HEK293 (cell line): ENCODE measurements around the gene OST4.
A peak's percentile ranks its signal among the peaks of the same experiment; 100 is the strongest.

ENCODE experiments used
- AEBP2 ChIP-seq: fragments of 450-650 bp; formaldehyde crosslinking; IDR thresholded peaks from 2 replicates; pipeline ENCODE4 v1.5.1; 2016; ENCODE audit warnings: missing biosample characterization, missing genetic modification characterization, borderline replicate concordance
- ATF2 ChIP-seq: fragments of 450-650 bp; formaldehyde crosslinking; IDR thresholded peaks from 2 replicates; pipeline ENCODE4 v1.5.1; 2016; ENCODE audit warnings: missing biosample characterization, missing genetic modification characterization, low read depth
- BCL11B ChIP-seq: fragments of 450-650 bp; formaldehyde crosslinking; IDR thresholded peaks from 2 replicates; pipeline ENCODE4 v1.5.1; 2016; ENCODE audit warnings: low read depth, missing biosample characterization, missing genetic modification characterization
- HIC1 ChIP-seq: fragments of 450-650 bp; formaldehyde crosslinking; IDR thresholded peaks from 2 replicates; pipeline ENCODE4 v1.5.1; 2016; ENCODE audit warnings: missing biosample characterization, missing genetic modification characterization
- KLF1 ChIP-seq: fragments of 450-650 bp; formaldehyde crosslinking; IDR thresholded peaks from 2 replicates; pipeline ENCODE4 v1.5.1; 2016; ENCODE audit warnings: missing biosample characterization, missing genetic modification characterization
- MEIS1 ChIP-seq: sonication (generic); formaldehyde crosslinking; IDR thresholded peaks from 2 replicates; pipeline ENCODE4 v1.8.1; 2022; ENCODE audit warnings: missing genetic modification reagents, mild to moderate bottlenecking, borderline replicate concordance
- OSR2 ChIP-seq: fragments of 450-650 bp; formaldehyde crosslinking; IDR thresholded peaks from 2 replicates; pipeline ENCODE4 v1.5.1; 2016; ENCODE audit warnings: missing biosample characterization, missing genetic modification characterization
- YY1 ChIP-seq: fragments of 450-650 bp; formaldehyde crosslinking; IDR thresholded peaks from 2 replicates; pipeline ENCODE4 v1.5.1; 2018; ENCODE audit warnings: missing biosample characterization, missing genetic modification characterization
- YY2 ChIP-seq: fragments of 450-650 bp; formaldehyde crosslinking; IDR thresholded peaks from 2 replicates; pipeline ENCODE4 v1.5.1; 2016; ENCODE audit warnings: missing biosample characterization, missing genetic modification characterization
- ZBTB1 ChIP-seq: fragments of 450-650 bp; formaldehyde crosslinking; IDR thresholded peaks from 2 replicates; pipeline ENCODE4 v1.5.1; 2016; ENCODE audit warnings: missing biosample characterization, missing genetic modification characterization
- ZBTB44 ChIP-seq: fragments of 450-650 bp; IDR thresholded peaks from 2 replicates; pipeline ENCODE4 v1.5.1; 2018; ENCODE audit warnings: missing biosample characterization, mild to moderate bottlenecking, missing genetic modification characterization
- ZBTB8A ChIP-seq: fragments of 450-650 bp; formaldehyde crosslinking; IDR thresholded peaks from 2 replicates; pipeline ENCODE4 v1.5.1; 2016; ENCODE audit warnings: missing biosample characterization, missing genetic modification characterization
- ZEB2 ChIP-seq: fragments of 450-650 bp; formaldehyde crosslinking; IDR thresholded peaks from 2 replicates; pipeline ENCODE4 v1.5.1; 2016; ENCODE audit warnings: missing biosample characterization, missing genetic modification characterization
- ZNF10 ChIP-seq: fragments of 450-650 bp; formaldehyde crosslinking; IDR thresholded peaks from 2 replicates; pipeline ENCODE4 v1.5.1; 2017; ENCODE audit warnings: missing biosample characterization, missing genetic modification characterization
- ZNF157 ChIP-seq: fragments of 450-650 bp; formaldehyde crosslinking; IDR thresholded peaks from 2 replicates; pipeline ENCODE4 v1.5.1; 2016; ENCODE audit warnings: missing biosample characterization, missing genetic modification characterization
- ZNF202 ChIP-seq: fragments of 450-650 bp; formaldehyde crosslinking; IDR thresholded peaks from 2 replicates; pipeline ENCODE4 v1.5.1; 2016; ENCODE audit warnings: missing biosample characterization, missing genetic modification characterization, borderline replicate concordance
- ZNF221 ChIP-seq: fragments of 450-650 bp; formaldehyde crosslinking; IDR thresholded peaks from 2 replicates; pipeline ENCODE4 v1.5.1; 2017; ENCODE audit warnings: missing biosample characterization, missing genetic modification characterization, borderline replicate concordance
- ZNF335 ChIP-seq: fragments of 450-650 bp; formaldehyde crosslinking; conservative IDR thresholded peaks from 2 replicates; pipeline ENCODE4 v1.5.1; 2016; ENCODE audit warnings: missing biosample characterization, missing genetic modification characterization
- ZNF350 ChIP-seq: fragments of 450-650 bp; formaldehyde crosslinking; IDR thresholded peaks from 2 replicates; pipeline ENCODE4 v1.5.0; 2017; ENCODE audit warnings: missing biosample characterization, mild to moderate bottlenecking, missing genetic modification characterization
- ZNF416 ChIP-seq: fragments of 450-650 bp; formaldehyde crosslinking; IDR thresholded peaks from 2 replicates; pipeline ENCODE4 v1.5.1; 2016; ENCODE audit warnings: missing biosample characterization, missing genetic modification characterization
- ZNF426 ChIP-seq: fragments of 450-650 bp; formaldehyde crosslinking; IDR thresholded peaks from 2 replicates; pipeline ENCODE4 v1.5.1; 2017; ENCODE audit warnings: missing biosample characterization, missing genetic modification characterization, mild to moderate bottlenecking, inconsistent platforms, moderate library complexity
- ZNF501 ChIP-seq: fragments of 450-650 bp; formaldehyde crosslinking; IDR thresholded peaks from 2 replicates; pipeline ENCODE4 v1.5.1; 2016; ENCODE audit warnings: missing biosample characterization, missing genetic modification characterization
- ZNF521 ChIP-seq: fragments of 450-650 bp; formaldehyde crosslinking; IDR thresholded peaks from 2 replicates; pipeline ENCODE4 v1.5.1; 2017; ENCODE audit warnings: missing biosample characterization, mild to moderate bottlenecking, missing genetic modification characterization
- ZNF561 ChIP-seq: fragments of 450-650 bp; IDR thresholded peaks from 2 replicates; pipeline ENCODE4 v1.5.1; 2018; ENCODE audit warnings: missing biosample characterization, missing genetic modification characterization, borderline replicate concordance
- ZNF580 ChIP-seq: fragments of 450-650 bp; formaldehyde crosslinking; IDR thresholded peaks from 2 replicates; pipeline ENCODE4 v1.5.1; 2016; ENCODE audit warnings: missing biosample characterization, missing genetic modification characterization
- ZNF621 ChIP-seq: fragments of 450-650 bp; formaldehyde crosslinking; IDR thresholded peaks from 2 replicates; pipeline ENCODE4 v1.5.1; 2017; ENCODE audit warnings: missing biosample characterization, missing genetic modification characterization
- ZNF624 ChIP-seq: fragments of 450-650 bp; formaldehyde crosslinking; IDR thresholded peaks from 2 replicates; pipeline ENCODE4 v1.5.1; 2017; ENCODE audit warnings: missing biosample characterization, missing genetic modification characterization
- ZNF837 ChIP-seq: fragments of 450-650 bp; formaldehyde crosslinking; IDR thresholded peaks from 2 replicates; pipeline ENCODE4 v1.5.1; 2016; ENCODE audit warnings: missing biosample characterization, missing genetic modification characterization
- ZSCAN18 ChIP-seq: fragments of 450-650 bp; formaldehyde crosslinking; IDR thresholded peaks from 2 replicates; pipeline ENCODE4 v1.5.1; 2016; ENCODE audit warnings: missing biosample characterization, missing genetic modification characterization
- ZSCAN23 ChIP-seq: fragments of 450-650 bp; formaldehyde crosslinking; IDR thresholded peaks from 2 replicates; pipeline ENCODE4 v1.5.1; 2016; ENCODE audit warnings: missing biosample characterization, missing genetic modification characterization

The OST4 gene

GRCh38 chr2:27032495-27033252 is 38.8 kb downstream of the OST4 start, which contains the start of gene TMEM214 (continued):
- TF ChIP-seq ZNF10 (tag by site-specific recombination) (no peak), ZNF202 (no peak), ZNF580 (tag by site-specific recombination) (peak; percentile 65; the same call in 1 of the 2 replicates), ZBTB44 (no peak), ZNF561 (tag by site-specific recombination) (0 out of 2 replicates have a peak, but pooled peaks have one; percentile 43), OSR2 (peak; percentile 19; the same call in 1 of the 2 replicates), ZSCAN23 (tag by site-specific recombination) (no peak), YY2 (peak; percentile 51; the same call in 1 of the 2 replicates), ZNF221 (tag by site-specific recombination) (no peak), ZNF426 (no peak), ZSCAN18 (tag by site-specific recombination) (no peak), MEIS1 (no peak), ZNF157 (tag by site-specific recombination) (no peak), ATF2 (tag by site-specific recombination) (no peak), ZNF335 (tag by site-specific recombination) (peak; percentile 89), AEBP2 (no peak), ZEB2 (tag by site-specific recombination) (0 out of 2 replicates have a peak, but pooled peaks have one; percentile 52), ZNF521 (no peak), ZNF621 (tag by site-specific recombination) (no peak), KLF1 (tag by site-specific recombination) (0 out of 2 replicates have a peak, but pooled peaks have one; percentile 4), ZNF416 (no peak), YY1 (tag by site-specific recombination) (peak; percentile 24), ZNF624 (no peak), ZBTB8A (peak; percentile 98), ZNF837 (tag by site-specific recombination) (no peak), ZNF501 (no peak), ZNF350 (tag by site-specific recombination) (no peak), ZBTB1 (no peak), HIC1 (no peak), BCL11B (tag by site-specific recombination) (no peak)
